HCT116 (cell line): Measurements from ENCODE around the gene HERC3. TPM values are rescaled to one million over a fixed set of nuclear protein-coding genes. Genes with fewer than 3 reads are reported as not detected.

Experiments
- ATAC-seq: fragments of 200-7000 bp; cut with Tn5 transposase; 2 replicates; pipeline ENCODE4 v1.9.1; 2020; ENCODE audit warnings: mild to moderate bottlenecking, moderate library complexity
- BruUV-seq: library from RNA; stranded (reverse); fragments of 400-500 nt; replicated peaks from 2 replicates; lab custom pipeline; 2021; lab: Mats Ljungman, UMichigan
- CTCF ChIA-PET: fragments of 300-600 bp; sonication (Branson Sonifier 250); formaldehyde crosslinking; loops from one replicate; lab custom pipeline; 2021; ENCODE audit warnings: antibody characterized with exemption; lab: Charles Lee
- POLR2A ChIA-PET: fragments of 300-600, 350-600 bp; sonication (Branson Sonifier 250); formaldehyde crosslinking; loops from one replicate; lab custom pipeline; 2021; ENCODE audit warnings: antibody characterized with exemption; lab: Charles Lee
- RAD21 ChIA-PET, 2 experiments: fragments of 300-600 bp; sonication (Branson Sonifier 250); formaldehyde crosslinking; loops; one replicate each; lab custom pipeline; 2023; ENCODE audit warnings: low total read pairs in 2 of 2; ENCODE audit not compliant: uncharacterized antibody in 2 of 2, unreplicated experiment in 2 of 2, low non-redundant PET in 1 of 2; lab: Charles Lee
- DNase-seq: peaks from one replicate; pipeline ENCODE4 v3.0.0-alpha.2; 2010; ENCODE audit warnings: low read depth, low spot score
- H2AFZ ChIP-seq: fragments of 200-600 bp; shearing (Covaris generic), sonication (generic); 2 replicates; pipeline ENCODE4 v1.6.1; 2017; ENCODE audit warnings: low read depth, mixed run types, mixed read lengths, antibody characterized with exemption, low read length; ENCODE audit not compliant: poor library complexity, severe bottlenecking
- H3K27ac ChIP-seq: 2 replicates; pipeline ENCODE4 v1.5.1; 2012; ENCODE audit warnings: low read depth, low read length
- H3K27me3 ChIP-seq: fragments of 200-600 bp; sonication (generic); 2 replicates; pipeline ENCODE4 v1.6.1; 2016; ENCODE audit warnings: mixed run types, low read length, mixed read lengths; ENCODE audit not compliant: insufficient read depth
- H3K36me3 ChIP-seq, 2 experiments: fragments of 200-500 bp in 1 of 2; fragments of 200-600 bp in 1 of 2; sonication (Bioruptor generic) in 1 of 2; sonication (generic) in 1 of 2; 2 replicates each; pipeline versions ENCODE4 v1.5.1 to v1.6.1; 2014 to 2016; ENCODE audit warnings: low read length in 2 of 2, inconsistent platforms in 1 of 2, mixed read lengths in 1 of 2, mixed run types in 1 of 2; ENCODE audit not compliant: insufficient read depth in 2 of 2, control insufficient read depth in 1 of 2
- H3K4me1 ChIP-seq, 2 experiments: fragments of 200-600 bp in 1 of 2; sonication (generic) in 1 of 2; 2 replicates each; pipeline versions ENCODE4 v1.5.1 to v1.6.1; 2012 to 2017; ENCODE audit warnings: low read length in 2 of 2, inconsistent platforms in 1 of 2, mild to moderate bottlenecking in 1 of 2, mixed read lengths in 1 of 2, mixed run types in 1 of 2, moderate library complexity in 1 of 2; ENCODE audit not compliant: insufficient read depth in 2 of 2, control insufficient read depth in 1 of 2
- H3K4me2 ChIP-seq: fragments of 200-600 bp; sonication (generic); 2 replicates; pipeline ENCODE4 v1.6.1; 2017; ENCODE audit warnings: mixed run types, low read length, mixed read lengths
- H3K4me3 ChIP-seq, 2 experiments: fragments of 200-600 bp in 1 of 2; sonication (generic) in 1 of 2; replicated peaks in 1 of 2; 2 replicates each; pipeline ENCODE4 v1.5.1; 2011 to 2016; ENCODE audit warnings: low read length in 2 of 2, control low read depth in 1 of 2, low read depth in 1 of 2, mild to moderate bottlenecking in 1 of 2, mixed read lengths in 1 of 2, mixed run types in 1 of 2
- H3K79me2 ChIP-seq: fragments of 200-600 bp; sonication (generic); 2 replicates; pipeline ENCODE4 v1.6.1; 2017; ENCODE audit warnings: mild to moderate bottlenecking, mixed run types, low read length, moderate library complexity, mixed read lengths; ENCODE audit not compliant: insufficient read depth
- H3K9ac ChIP-seq: fragments of 200-600 bp; sonication (generic); 2 replicates; pipeline ENCODE4 v1.6.1; 2016; ENCODE audit warnings: low read length, mixed read lengths
- H3K9me2 ChIP-seq: fragments of 200-600 bp; sonication (generic), shearing (Covaris generic); 2 replicates; pipeline ENCODE4 v1.6.1; 2017; ENCODE audit warnings: mixed run types, mild to moderate bottlenecking, moderate library complexity; ENCODE audit not compliant: insufficient read depth
- H3K9me3 ChIP-seq, 2 experiments: fragments of 200-500 bp in 1 of 2; fragments of 200-600 bp in 1 of 2; sonication (Bioruptor generic) in 1 of 2; sonication (generic) in 1 of 2; 2 replicates each; pipeline ENCODE4 v1.6.1; 2014 to 2017; ENCODE audit warnings: low read length in 2 of 2, mixed read lengths in 2 of 2, inconsistent platforms in 1 of 2, low read depth in 1 of 2, mild to moderate bottlenecking in 1 of 2, mixed run types in 1 of 2, moderate library complexity in 1 of 2; ENCODE audit not compliant: control insufficient read depth in 1 of 2, insufficient read depth in 1 of 2
- H4K20me1 ChIP-seq: fragments of 200-600 bp; sonication (generic), shearing (Covaris generic); 2 replicates; pipeline ENCODE4 v1.6.1; 2017; ENCODE audit warnings: mixed run types, mild to moderate bottlenecking, moderate library complexity; ENCODE audit not compliant: insufficient read depth
- ATF3 ChIP-seq: IDR thresholded peaks from 2 replicates; pipeline ENCODE4 v1.6.1; 2012
- CEBPB ChIP-seq: IDR thresholded peaks from 2 replicates; pipeline ENCODE4 v1.6.1; 2012; ENCODE audit warnings: low read depth
- CTCF ChIP-seq, 3 experiments: fragments of 200-600 bp in 1 of 3; sonication (generic) in 1 of 3; IDR thresholded peaks in 2 of 3; conservative IDR thresholded peaks in 1 of 3; 2 replicates each; pipeline ENCODE4 v1.5.1; 2012 to 2017; ENCODE audit warnings: low read depth in 2 of 3, low read length in 2 of 3, antibody characterized with exemption in 1 of 3, borderline replicate concordance in 1 of 3, control low read depth in 1 of 3, mild to moderate bottlenecking in 1 of 3, mixed read lengths in 1 of 3, mixed run types in 1 of 3, moderate library complexity in 1 of 3; ENCODE audit not compliant: insufficient read depth in 1 of 3
- EGR1 ChIP-seq: IDR thresholded peaks from 2 replicates; pipeline ENCODE4 v1.6.1; 2012; ENCODE audit warnings: low read depth
- ELF1 ChIP-seq: IDR thresholded peaks from 2 replicates; pipeline ENCODE4 v1.6.1; 2012; ENCODE audit warnings: low read depth, borderline replicate concordance
- EZH2 ChIP-seq: fragments of 200-600 bp; sonication (generic); IDR thresholded peaks from 2 replicates; pipeline ENCODE4 v1.6.1; 2017; ENCODE audit warnings: antibody characterized with exemption, mixed run types
- EZH2phosphoT487 ChIP-seq: fragments of 200-600 bp; IDR thresholded peaks from 2 replicates; pipeline ENCODE4 v1.6.1; 2018; ENCODE audit warnings: antibody characterized with exemption, borderline replicate concordance
- JUND ChIP-seq: IDR thresholded peaks from 2 replicates; pipeline ENCODE4 v1.6.1; 2012
- POLR2A ChIP-seq: IDR thresholded peaks from 2 replicates; pipeline ENCODE4 v1.7.0; 2011; ENCODE audit warnings: borderline replicate concordance; ENCODE audit not compliant: insufficient read depth, insufficient read length; ENCODE audit errors: extremely low read depth
- RAD21 ChIP-seq: IDR thresholded peaks from 2 replicates; pipeline ENCODE4 v1.6.1; 2012; ENCODE audit warnings: low read depth, mild to moderate bottlenecking
- SIN3A ChIP-seq: IDR thresholded peaks from 2 replicates; pipeline ENCODE4 v1.6.1; 2012; ENCODE audit warnings: low read depth
- SP1 ChIP-seq: IDR thresholded peaks from 2 replicates; pipeline ENCODE4 v1.6.1; 2012; ENCODE audit warnings: low read depth
- YY1 ChIP-seq: IDR thresholded peaks from 2 replicates; pipeline ENCODE4 v1.6.1; 2011; ENCODE audit warnings: low read length, low read depth, moderate library complexity, mild to moderate bottlenecking; ENCODE audit not compliant: insufficient replicate concordance; ENCODE audit errors: extremely low read depth
- intact Hi-C: fragments of 100-400 bp; cut with micrococcal nuclease; formaldehyde crosslinking; loops from 2 replicates; pipeline ENCODE4 v1.10.0; 2022
- total RNA-seq: library from RNA; stranded (reverse); gene quantifications from one replicate; pipeline ENCODE4 v1.2.1, GENCODE V29; 2021; ENCODE audit not compliant: unreplicated experiment

HERC3 gene
- total RNA-seq, 1 experiment from 2014 or later: 10.8 TPM

GRCh38 chr4:88573995-88574394 lies 18.3 kb upstream of the HERC3 start:
- Histone ChIP-seq H3K27me3 (no peaks in the 10 kb centered on the region), H3K9me3 (no peaks in the 10 kb centered on the region), H3K79me2 (no peaks in the 10 kb centered on the region), H3K9ac (no peak overlapping the region), H3K4me2 (peak overlapping the region; percentile 19; the same call in 1 of the 2 replicates), H3K4me3 (no peak overlapping the region), H2AFZ (peak overlapping the region; percentile 69), H3K36me3 (no peaks in the 10 kb centered on the region), H4K20me1 (no peaks in the 10 kb centered on the region), H3K9me2 (no peaks in the 10 kb centered on the region; the same call in 1 of the 2 replicates), H3K27ac (no peak overlapping the region), H3K4me1 (peaks cover 0 to 9% of the 10 kb centered on the region in 2 experiments; a peak in 2 of 4 replicates)
- ATAC-seq (peak; percentile 100), DNase-seq (peak; percentile 36)
- ChIA-PET RAD21 (no interaction called here), CTCF (interaction anchor here (0.9 to 1.7 kb wide), 5 partner anchors 10 to 217 kb away, joined by 3 to 7 read pairs (median 4); no protein-coding TSS in a partner anchor), POLR2A (no interaction called here)
- intact Hi-C loops: no loop called here
- no TSS peak for BruUV-seq
- no peak for TF ChIP-seq SP1
- TF ChIP-seq JUND: no peak
- TF ChIP-seq POLR2A: no peak
- TF ChIP-seq EGR1: no peak
- no peak for TF ChIP-seq CEBPB
- TF ChIP-seq CTCF (IDR thresholded peaks at IDR 0.05 in 2 of 3, conservative IDR thresholded peaks at IDR 0.05 in 1 of 3; ENCODE audit: borderline replicate concordance in 1 of 3, insufficient read depth in 1 of 3, low read depth in 2 of 3, low read length in 2 of 3): peak; percentile 22 to 67 (median 58); a peak in 5 of 6 replicates
- peak; percentile 21 for TF ChIP-seq RAD21
- TF ChIP-seq, all 23 proteins: peak for 2

- Histone ChIP-seq H3K4me2 (no peak overlapping the region), H3K36me3 (no peaks in the 10 kb centered on the region), H2AFZ (no peak overlapping the region), H3K9ac (no peak overlapping the region), H3K9me3 (no peaks in the 10 kb centered on the region), H3K4me3 (no peak overlapping the region), H3K27ac (no peak overlapping the region)
- ATAC-seq: no peak
- ChIA-PET POLR2A (no interaction called here), RAD21 (no interaction called here)
- DNase-seq: no peak
- intact Hi-C loops: no loop called here
- BruUV-seq: no TSS peak
- TF ChIP-seq EZH2 (no peak), EZH2phosphoT487 (no peak), ATF3 (no peak), RAD21 (no peak), EGR1 (no peak), SIN3A (no peak), YY1 (no peak), ELF1 (no peak)
- TF ChIP-seq, all 23 proteins: peak for 0
- no peaks in the 10 kb centered on the region for H3K79me2 ChIP-seq
- H3K27me3 ChIP-seq: no peaks in the 10 kb centered on the region
- no peaks in the 10 kb centered on the region for H4K20me1 ChIP-seq
- peaks cover 0 to 9% of the 10 kb centered on the region in 2 experiments; a peak in 2 of 4 replicates for H3K4me1 ChIP-seq
- CTCF ChIA-PET: no interaction called here
- H3K9me2 ChIP-seq: no peaks in the 10 kb centered on the region; the same call in 1 of the 2 replicates
Measured at GRCh38 chr4:88575186-88575585, 17.1 kb upstream of the HERC3 start.
